ENCODE results near the gene DPP6.

DNA sequence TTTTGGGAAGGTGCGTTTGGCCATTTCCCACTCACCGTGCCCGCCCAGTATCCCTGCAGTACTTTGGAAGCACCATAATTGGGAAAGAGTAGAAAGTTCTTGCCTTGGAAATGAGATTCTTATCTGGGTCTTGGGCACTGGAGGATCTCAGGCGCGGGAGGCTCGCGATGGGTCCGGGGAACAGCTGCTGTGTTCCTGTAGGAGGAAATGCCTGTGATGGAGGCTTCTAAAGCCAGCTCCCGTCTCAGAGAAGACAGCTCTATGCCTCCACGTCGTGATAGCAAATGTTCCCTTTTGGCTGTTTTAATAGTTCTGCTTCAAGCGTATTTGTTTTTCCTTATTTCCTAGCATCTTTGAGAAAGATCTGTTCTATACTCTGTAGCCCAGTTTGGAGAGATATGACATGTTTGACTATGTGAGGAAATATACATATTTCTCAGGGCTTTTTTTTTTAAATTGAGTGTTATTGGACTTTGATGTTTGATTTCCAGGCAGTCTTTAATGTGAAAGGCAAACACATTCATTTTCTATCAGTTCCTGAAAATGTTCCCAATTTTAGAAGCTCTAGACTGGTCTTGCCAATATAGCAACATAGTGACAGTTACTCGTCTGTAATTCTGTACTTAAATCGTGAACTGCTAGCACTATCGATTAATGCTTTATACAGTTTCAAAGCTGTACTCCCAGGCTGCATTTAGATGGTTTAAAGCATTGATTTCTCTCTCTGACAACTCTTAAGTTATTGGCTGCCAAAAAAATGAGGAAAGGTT is 280.8 kb downstream of the DPP6 start:
- no peak for TF ChIP-seq EZH2phosphoT487 (IDR thresholded peaks at IDR 0.05; ENCODE audit: borderline replicate concordance)
- TF ChIP-seq, protein P1, sequence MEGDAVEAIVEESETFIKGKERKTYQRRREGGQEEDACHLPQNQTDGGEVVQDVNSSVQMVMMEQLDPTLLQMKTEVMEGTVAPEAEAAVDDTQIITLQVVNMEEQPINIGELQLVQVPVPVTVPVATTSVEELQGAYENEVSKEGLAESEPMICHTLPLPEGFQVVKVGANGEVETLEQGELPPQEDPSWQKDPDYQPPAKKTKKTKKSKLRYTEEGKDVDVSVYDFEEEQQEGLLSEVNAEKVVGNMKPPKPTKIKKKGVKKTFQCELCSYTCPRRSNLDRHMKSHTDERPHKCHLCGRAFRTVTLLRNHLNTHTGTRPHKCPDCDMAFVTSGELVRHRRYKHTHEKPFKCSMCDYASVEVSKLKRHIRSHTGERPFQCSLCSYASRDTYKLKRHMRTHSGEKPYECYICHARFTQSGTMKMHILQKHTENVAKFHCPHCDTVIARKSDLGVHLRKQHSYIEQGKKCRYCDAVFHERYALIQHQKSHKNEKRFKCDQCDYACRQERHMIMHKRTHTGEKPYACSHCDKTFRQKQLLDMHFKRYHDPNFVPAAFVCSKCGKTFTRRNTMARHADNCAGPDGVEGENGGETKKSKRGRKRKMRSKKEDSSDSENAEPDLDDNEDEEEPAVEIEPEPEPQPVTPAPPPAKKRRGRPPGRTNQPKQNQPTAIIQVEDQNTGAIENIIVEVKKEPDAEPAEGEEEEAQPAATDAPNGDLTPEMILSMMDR (conservative IDR thresholded peaks at IDR 0.05; ENCODE audit: low read length): no peak

Data from Loucy (cell line).